HCT116 (cell line): ENCODE measurements around the gene RAB26. TPM values are rescaled to one million over a fixed set of nuclear protein-coding genes. Genes with fewer than 3 reads are reported as not detected.

Source experiments
- ATAC-seq: fragments of 200-7000 bp; cut with Tn5 transposase; 2 replicates; pipeline ENCODE4 v1.9.1; 2020; ENCODE audit warnings: mild to moderate bottlenecking, moderate library complexity
- BruUV-seq: library from RNA; stranded (reverse); fragments of 400-500 nt; replicated peaks from 2 replicates; lab custom pipeline; 2021; lab: Mats Ljungman, UMichigan
- CTCF ChIA-PET: fragments of 300-600 bp; sonication (Branson Sonifier 250); formaldehyde crosslinking; loops from one replicate; lab custom pipeline; 2021; ENCODE audit warnings: antibody characterized with exemption; lab: Charles Lee
- POLR2A ChIA-PET: fragments of 300-600, 350-600 bp; sonication (Branson Sonifier 250); formaldehyde crosslinking; loops from one replicate; lab custom pipeline; 2021; ENCODE audit warnings: antibody characterized with exemption; lab: Charles Lee
- RAD21 ChIA-PET, 2 experiments: fragments of 300-600 bp; sonication (Branson Sonifier 250); formaldehyde crosslinking; loops; one replicate each; lab custom pipeline; 2023; ENCODE audit warnings: low total read pairs in 2 of 2; ENCODE audit not compliant: uncharacterized antibody in 2 of 2, unreplicated experiment in 2 of 2, low non-redundant PET in 1 of 2; lab: Charles Lee
- DNase-seq: peaks from one replicate; pipeline ENCODE4 v3.0.0-alpha.2; 2010; ENCODE audit warnings: low read depth, low spot score
- H2AFZ ChIP-seq: fragments of 200-600 bp; shearing (Covaris generic), sonication (generic); 2 replicates; pipeline ENCODE4 v1.6.1; 2017; ENCODE audit warnings: low read depth, mixed run types, mixed read lengths, antibody characterized with exemption, low read length; ENCODE audit not compliant: poor library complexity, severe bottlenecking
- H3K27ac ChIP-seq: 2 replicates; pipeline ENCODE4 v1.5.1; 2012; ENCODE audit warnings: low read depth, low read length
- H3K27me3 ChIP-seq: fragments of 200-600 bp; sonication (generic); 2 replicates; pipeline ENCODE4 v1.6.1; 2016; ENCODE audit warnings: mixed run types, low read length, mixed read lengths; ENCODE audit not compliant: insufficient read depth
- H3K36me3 ChIP-seq, 2 experiments: fragments of 200-500 bp in 1 of 2; fragments of 200-600 bp in 1 of 2; sonication (Bioruptor generic) in 1 of 2; sonication (generic) in 1 of 2; 2 replicates each; pipeline versions ENCODE4 v1.5.1 to v1.6.1; 2014 to 2016; ENCODE audit warnings: low read length in 2 of 2, inconsistent platforms in 1 of 2, mixed read lengths in 1 of 2, mixed run types in 1 of 2; ENCODE audit not compliant: insufficient read depth in 2 of 2, control insufficient read depth in 1 of 2
- H3K4me1 ChIP-seq, 2 experiments: fragments of 200-600 bp in 1 of 2; sonication (generic) in 1 of 2; 2 replicates each; pipeline versions ENCODE4 v1.5.1 to v1.6.1; 2012 to 2017; ENCODE audit warnings: low read length in 2 of 2, inconsistent platforms in 1 of 2, mild to moderate bottlenecking in 1 of 2, mixed read lengths in 1 of 2, mixed run types in 1 of 2, moderate library complexity in 1 of 2; ENCODE audit not compliant: insufficient read depth in 2 of 2, control insufficient read depth in 1 of 2
- H3K4me2 ChIP-seq: fragments of 200-600 bp; sonication (generic); 2 replicates; pipeline ENCODE4 v1.6.1; 2017; ENCODE audit warnings: mixed run types, low read length, mixed read lengths
- H3K4me3 ChIP-seq, 2 experiments: fragments of 200-600 bp in 1 of 2; sonication (generic) in 1 of 2; replicated peaks in 1 of 2; 2 replicates each; pipeline ENCODE4 v1.5.1; 2011 to 2016; ENCODE audit warnings: low read length in 2 of 2, control low read depth in 1 of 2, low read depth in 1 of 2, mild to moderate bottlenecking in 1 of 2, mixed read lengths in 1 of 2, mixed run types in 1 of 2
- H3K79me2 ChIP-seq: fragments of 200-600 bp; sonication (generic); 2 replicates; pipeline ENCODE4 v1.6.1; 2017; ENCODE audit warnings: mild to moderate bottlenecking, mixed run types, low read length, moderate library complexity, mixed read lengths; ENCODE audit not compliant: insufficient read depth
- H3K9ac ChIP-seq: fragments of 200-600 bp; sonication (generic); 2 replicates; pipeline ENCODE4 v1.6.1; 2016; ENCODE audit warnings: low read length, mixed read lengths
- H3K9me2 ChIP-seq: fragments of 200-600 bp; sonication (generic), shearing (Covaris generic); 2 replicates; pipeline ENCODE4 v1.6.1; 2017; ENCODE audit warnings: mixed run types, mild to moderate bottlenecking, moderate library complexity; ENCODE audit not compliant: insufficient read depth
- H3K9me3 ChIP-seq, 2 experiments: fragments of 200-500 bp in 1 of 2; fragments of 200-600 bp in 1 of 2; sonication (Bioruptor generic) in 1 of 2; sonication (generic) in 1 of 2; 2 replicates each; pipeline ENCODE4 v1.6.1; 2014 to 2017; ENCODE audit warnings: low read length in 2 of 2, mixed read lengths in 2 of 2, inconsistent platforms in 1 of 2, low read depth in 1 of 2, mild to moderate bottlenecking in 1 of 2, mixed run types in 1 of 2, moderate library complexity in 1 of 2; ENCODE audit not compliant: control insufficient read depth in 1 of 2, insufficient read depth in 1 of 2
- H4K20me1 ChIP-seq: fragments of 200-600 bp; sonication (generic), shearing (Covaris generic); 2 replicates; pipeline ENCODE4 v1.6.1; 2017; ENCODE audit warnings: mixed run types, mild to moderate bottlenecking, moderate library complexity; ENCODE audit not compliant: insufficient read depth
- CBX3 ChIP-seq: IDR thresholded peaks from 2 replicates; pipeline ENCODE4 v1.6.1; 2012; ENCODE audit warnings: low read depth
- EZH2phosphoT487 ChIP-seq: fragments of 200-600 bp; IDR thresholded peaks from 2 replicates; pipeline ENCODE4 v1.6.1; 2018; ENCODE audit warnings: antibody characterized with exemption, borderline replicate concordance
- POLR2AphosphoS5 ChIP-seq: IDR thresholded peaks from 2 replicates; pipeline ENCODE4 v1.6.1; 2011; ENCODE audit warnings: mild to moderate bottlenecking, low read depth, low read length, moderate library complexity
- RAD21 ChIP-seq: IDR thresholded peaks from 2 replicates; pipeline ENCODE4 v1.6.1; 2012; ENCODE audit warnings: low read depth, mild to moderate bottlenecking
- REST ChIP-seq: IDR thresholded peaks from 2 replicates; pipeline ENCODE4 v1.6.1; 2012; ENCODE audit warnings: low read depth
- ZBTB33 ChIP-seq: IDR thresholded peaks from 2 replicates; pipeline ENCODE4 v1.6.1; 2011; ENCODE audit warnings: mild to moderate bottlenecking, low read length, moderate library complexity; ENCODE audit not compliant: insufficient replicate concordance; ENCODE audit errors: extremely low read depth
- ZFX ChIP-seq: fragments of 450-650 bp; IDR thresholded peaks from 2 replicates; pipeline ENCODE4 v1.6.1; 2017
- intact Hi-C: fragments of 100-400 bp; cut with micrococcal nuclease; formaldehyde crosslinking; loops from 2 replicates; pipeline ENCODE4 v1.10.0; 2022
- total RNA-seq: library from RNA; stranded (reverse); gene quantifications from one replicate; pipeline ENCODE4 v1.2.1, GENCODE V29; 2021; ENCODE audit not compliant: unreplicated experiment
- TF ChIP-seq, protein P1 (sequence below): IDR thresholded peaks from 2 replicates; pipeline ENCODE4 v1.6.1; 2012

The RAB26 gene
- total RNA-seq, 1 experiment from 2014 or later = 44.9 TPM

DNA sequence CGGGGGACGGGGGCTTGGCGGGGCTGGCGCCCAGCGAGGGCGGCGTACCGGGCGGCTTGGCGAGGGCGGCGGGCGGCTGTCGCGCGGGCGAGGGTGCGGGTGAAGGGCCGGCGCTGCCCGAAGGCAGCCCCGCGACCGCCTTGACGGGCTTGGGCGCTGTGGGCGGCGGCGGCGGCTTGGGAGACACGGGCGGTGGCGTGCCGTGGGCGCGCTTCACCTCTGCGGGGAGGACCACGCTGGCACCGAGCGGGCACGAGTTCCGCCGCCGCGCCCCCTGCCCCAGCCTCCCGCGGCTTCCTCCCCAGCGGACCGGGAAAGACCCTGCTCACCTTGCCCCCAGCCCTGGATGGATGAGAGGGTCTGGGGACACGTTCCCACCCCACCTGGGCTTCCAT lies 30.7 kb downstream of the RAB26 start:
- TF ChIP-seq EZH2phosphoT487 (no peak), ZBTB33 (no peak), POLR2AphosphoS5 (no peak), REST (no peak), RAD21 (no peak), ZFX (no peak), CBX3 (no peak)
- TF ChIP-seq, protein P1, sequence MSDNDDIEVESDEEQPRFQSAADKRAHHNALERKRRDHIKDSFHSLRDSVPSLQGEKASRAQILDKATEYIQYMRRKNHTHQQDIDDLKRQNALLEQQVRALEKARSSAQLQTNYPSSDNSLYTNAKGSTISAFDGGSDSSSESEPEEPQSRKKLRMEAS = no peak
- POLR2A ChIA-PET = no interaction called here
- H3K4me3 ChIP-seq = no peak overlapping the region

More for the DNA sequence above, 30.7 kb downstream of the RAB26 start:
- H3K9me2 ChIP-seq = no peaks in the 10 kb centered on the region
- ATAC-seq = no peak
- ChIA-PET CTCF (no interaction called here), RAD21 (no interaction called here)
- H3K27me3 ChIP-seq = no peaks in the 10 kb centered on the region
- no TSS peak for BruUV-seq
- DNase-seq = no peak
- peaks cover 7 to 17% of the 10 kb centered on the region in 2 experiments; a peak in 2 of 4 replicates for H3K36me3 ChIP-seq
- H3K4me2 ChIP-seq = no peak overlapping the region
- no peak overlapping the region for H3K9ac ChIP-seq
- H3K9me3 ChIP-seq = no peaks in the 10 kb centered on the region
- no peak overlapping the region for H2AFZ ChIP-seq
- H3K79me2 ChIP-seq = no peaks in the 10 kb centered on the region
- no peak overlapping the region for H3K27ac ChIP-seq
- intact Hi-C loops = no loop called here
- no peaks in the 10 kb centered on the region for H4K20me1 ChIP-seq
- H3K4me1 ChIP-seq = peaks cover 0 to 5% of the 10 kb centered on the region in 2 experiments; a peak in 1 of 4 replicates
